CD4-positive, alpha-beta T cell treated with Interleukin-21 for 1 hour (primary cell): ENCODE results near the gene SLC25A43.
"Not testable (repeated sequence)": the region's sequence is repeated elsewhere in the genome, so short reads cannot be mapped to it uniquely, and the experiment has no call there.

ENCODE experiments used
- DNase-seq: peaks from one replicate; pipeline ENCODE4 v3.0.0-alpha.2; 2020

The SLC25A43 gene

DNA sequence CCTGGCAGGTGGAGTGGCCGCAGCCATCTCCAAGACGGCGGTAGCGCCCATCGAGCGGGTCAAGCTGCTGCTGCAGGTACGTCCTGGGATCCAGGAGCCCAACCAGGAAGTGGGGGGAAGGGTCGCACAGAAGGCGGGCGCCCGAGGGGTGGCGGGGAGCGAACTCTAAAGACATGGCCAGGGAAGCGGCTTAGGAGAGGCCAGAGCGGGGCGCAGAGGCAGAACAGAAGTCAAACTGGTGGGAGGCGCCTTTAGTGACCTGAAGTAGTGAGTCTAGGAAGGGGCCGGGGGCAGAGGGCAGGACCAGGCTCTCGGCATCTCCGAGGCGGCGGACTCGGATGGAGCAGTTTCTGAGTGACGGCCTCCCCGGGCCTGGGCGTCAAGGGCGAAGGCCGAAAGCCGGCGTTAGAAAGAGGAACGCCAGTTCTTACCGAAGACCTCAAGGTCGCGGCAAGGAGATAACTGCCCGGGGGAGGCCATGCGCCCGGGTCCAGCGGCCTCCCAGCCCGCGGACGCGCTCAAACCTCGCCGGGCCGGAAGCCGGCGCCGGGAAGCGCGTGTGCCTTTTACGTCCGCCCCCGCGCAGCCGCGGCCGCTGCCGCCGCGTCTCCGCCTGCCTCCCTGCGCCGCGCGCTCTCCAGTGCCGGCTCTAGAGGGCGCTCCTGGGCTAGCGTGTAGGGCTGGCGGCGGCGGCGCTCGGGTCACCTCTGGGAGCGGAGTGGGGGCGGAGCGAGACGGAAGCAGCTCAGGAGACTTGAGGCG lies 69.6 kb downstream of the SLC25A43 start:
- peak; percentile 90 for DNase-seq

DNA sequence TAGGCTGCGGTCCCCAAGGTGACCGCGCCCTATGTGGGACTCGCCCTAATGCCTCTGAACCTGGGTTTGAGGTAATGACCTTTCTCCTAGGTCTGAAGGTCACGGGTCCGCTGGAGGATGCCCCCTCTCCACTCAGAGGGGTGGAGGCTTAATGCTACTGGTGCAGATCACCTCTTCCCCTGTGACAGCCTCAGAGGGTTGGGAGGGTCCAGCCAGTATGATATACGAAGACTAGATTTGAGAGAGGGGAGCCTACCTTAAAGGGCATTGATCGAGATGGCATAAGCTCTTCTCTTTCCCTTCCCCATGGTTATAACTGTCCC lies 70.1 kb downstream of the SLC25A43 start:
- DNase-seq: no peak

DNA sequence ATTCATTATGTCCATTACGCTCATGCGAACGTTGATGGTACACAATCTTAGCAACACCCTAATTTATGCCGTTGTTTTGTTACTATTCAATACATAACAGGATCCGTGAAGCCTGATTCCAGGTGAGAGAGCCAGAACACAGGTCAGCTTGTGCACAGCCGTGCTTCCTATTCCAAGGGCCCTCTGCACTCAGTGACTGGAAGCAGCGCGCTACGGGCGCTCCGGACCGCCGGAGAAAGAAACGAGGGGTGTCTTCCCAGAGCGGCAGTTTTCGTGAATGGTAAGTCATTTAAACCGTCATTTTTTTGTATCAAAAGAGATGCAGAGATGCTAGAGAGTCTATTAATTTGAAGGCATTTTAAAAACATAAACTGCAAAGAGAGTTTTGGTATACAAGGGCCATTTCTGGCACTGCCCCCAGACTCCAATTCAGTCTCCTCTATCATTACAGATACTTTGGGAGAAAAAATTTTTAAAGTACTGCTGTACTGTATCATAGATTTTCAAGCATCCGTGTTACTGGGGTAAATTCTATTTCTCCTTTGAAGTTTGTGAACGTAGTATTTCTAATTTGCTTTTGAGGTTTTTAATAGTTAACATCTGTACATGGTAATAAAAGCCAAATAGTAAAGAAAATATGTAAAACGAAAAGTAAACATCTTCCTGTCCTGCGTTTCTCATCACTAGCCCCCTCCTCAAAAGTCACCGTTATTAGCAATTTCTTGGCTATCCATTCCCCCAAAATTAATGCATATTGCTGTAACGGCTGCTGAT lies 75.7 kb downstream of the SLC25A43 start:
- no peak for DNase-seq

DNA sequence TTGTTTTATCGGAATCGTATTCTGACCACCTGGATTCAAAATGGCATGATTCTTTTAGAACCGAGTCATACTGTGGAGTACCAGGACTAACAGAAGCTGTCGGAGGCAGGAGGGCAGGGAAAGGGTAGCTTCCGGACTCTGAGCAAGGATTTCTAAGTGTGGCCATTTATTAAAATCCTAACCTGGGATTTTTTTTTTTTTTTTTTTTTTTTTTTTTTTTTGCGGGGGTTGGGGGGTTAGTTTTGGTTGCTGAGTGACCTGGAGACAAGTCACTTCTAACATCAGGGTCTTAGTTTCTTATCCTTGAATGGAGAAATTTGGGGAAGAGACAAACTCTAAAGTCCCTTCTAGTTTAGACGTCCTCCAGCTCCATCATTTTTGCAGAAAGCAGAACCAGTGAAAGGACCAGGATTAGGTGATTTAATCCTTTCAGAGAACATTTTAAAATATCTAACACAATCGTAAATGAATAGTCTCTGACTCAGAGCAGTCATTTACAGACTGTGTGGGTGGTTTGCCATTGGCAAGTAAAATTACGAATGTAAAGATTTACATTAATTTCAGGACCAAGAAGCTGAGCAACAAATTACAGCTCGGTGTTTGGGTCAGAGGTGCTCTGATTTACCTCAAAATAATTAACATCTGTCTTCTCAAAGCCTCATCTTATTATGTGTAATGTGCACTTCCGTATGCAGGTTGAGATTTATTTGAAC lies 76.4 kb downstream of the SLC25A43 start:
- no peak for DNase-seq

DNA sequence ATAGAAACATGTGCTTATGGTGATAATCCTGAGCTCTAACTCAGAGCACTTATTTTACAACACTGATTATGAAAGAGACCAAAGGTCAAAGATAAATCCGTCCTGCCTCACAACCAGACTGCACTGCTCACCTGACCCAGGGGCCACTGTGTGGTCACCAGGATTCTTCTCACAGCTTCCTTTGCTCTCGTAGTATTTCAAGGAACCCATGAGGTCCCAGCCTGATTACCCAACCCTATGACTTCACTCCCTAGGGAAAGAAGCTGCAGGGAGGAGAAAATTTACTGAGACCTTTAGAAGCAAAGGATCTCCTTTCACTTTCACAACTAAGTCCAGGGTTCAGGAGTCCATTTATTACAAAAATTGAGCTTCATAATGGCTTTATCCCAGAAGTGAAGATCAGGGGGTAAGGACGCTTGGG lies 78.7 kb downstream of the SLC25A43 start:
- no peak for DNase-seq

DNA sequence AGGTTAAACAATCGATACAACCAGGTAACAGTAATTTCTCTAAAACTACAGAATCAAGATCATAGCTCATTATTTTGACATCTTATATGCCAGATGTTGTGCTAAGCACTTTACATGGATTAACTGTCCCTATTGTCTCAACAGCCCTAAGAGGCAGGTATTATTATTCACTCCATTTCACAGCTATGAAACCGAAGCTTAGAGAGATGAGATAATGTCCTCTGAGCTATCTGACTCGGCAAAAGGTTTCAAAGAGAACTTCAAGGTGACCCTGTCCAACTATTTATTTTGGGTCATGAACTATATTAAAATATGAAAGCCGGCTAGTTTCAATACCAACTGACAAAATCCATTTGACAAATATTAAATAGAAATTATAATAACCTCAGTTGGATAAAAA lies 79.4 kb downstream of the SLC25A43 start:
- no peak for DNase-seq

DNA sequence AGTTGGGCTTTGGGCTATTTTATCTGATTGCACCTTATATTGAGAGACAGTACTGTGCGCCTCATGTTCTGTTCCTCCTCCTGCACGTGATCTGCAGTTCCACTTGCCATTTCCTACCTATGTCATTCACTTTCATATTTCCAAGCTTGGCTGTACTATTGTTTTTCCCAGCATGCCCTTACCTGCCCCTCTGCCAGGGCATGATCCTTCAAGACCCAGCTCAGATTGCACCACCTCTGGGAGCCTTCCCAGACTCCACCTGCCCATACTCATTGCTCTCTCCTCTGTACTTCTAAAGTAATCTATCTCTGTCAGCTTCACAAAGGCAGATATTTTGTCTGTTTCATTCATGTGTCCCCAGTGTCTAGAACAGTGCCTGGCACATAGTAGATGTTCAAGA lies 80.7 kb downstream of the SLC25A43 start:
- no peak for DNase-seq

DNA sequence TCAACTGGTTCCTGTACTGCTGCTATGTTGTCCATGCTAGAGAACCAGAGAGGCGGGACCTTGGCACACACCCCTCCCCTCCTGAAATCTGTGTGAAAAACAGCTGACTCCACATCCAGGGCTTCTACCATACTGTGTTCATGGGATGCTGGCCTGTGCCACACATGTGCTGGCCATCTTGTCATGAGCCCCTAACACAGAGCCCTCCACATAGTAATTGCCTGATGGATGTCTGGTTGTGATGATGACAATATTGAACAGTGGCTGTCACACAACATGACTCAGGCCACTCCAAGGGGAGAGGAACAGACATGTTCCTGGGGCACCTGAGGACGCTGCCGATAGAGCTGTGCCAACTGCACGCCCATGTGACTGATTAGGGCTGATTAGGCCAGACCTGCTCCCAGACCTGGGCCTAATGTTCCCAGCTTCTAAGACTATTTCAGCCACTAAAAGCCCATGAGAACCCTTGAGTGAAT lies 82.2 kb downstream of the SLC25A43 start:
- DNase-seq: no peak

DNA sequence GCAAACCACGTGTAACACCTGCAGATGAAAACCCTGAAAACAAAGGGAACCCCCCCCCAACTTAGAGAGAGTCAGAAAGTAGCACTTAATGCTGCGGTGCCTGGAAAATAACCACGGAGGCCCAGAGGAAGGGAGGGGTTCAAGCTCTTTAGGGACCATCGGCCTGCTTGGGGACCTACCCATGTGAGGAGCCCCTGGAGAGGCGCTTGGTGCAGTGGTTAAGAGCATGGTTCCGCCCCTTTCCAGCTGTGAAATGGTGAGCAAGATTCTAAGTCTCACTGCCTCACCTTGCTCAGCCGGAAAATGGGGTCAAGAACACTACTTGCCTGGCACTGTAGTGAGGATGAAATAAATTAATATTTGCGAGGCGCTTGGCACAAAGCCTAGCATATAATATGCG lies 82.9 kb downstream of the SLC25A43 start:
- DNase-seq: no peak

DNA sequence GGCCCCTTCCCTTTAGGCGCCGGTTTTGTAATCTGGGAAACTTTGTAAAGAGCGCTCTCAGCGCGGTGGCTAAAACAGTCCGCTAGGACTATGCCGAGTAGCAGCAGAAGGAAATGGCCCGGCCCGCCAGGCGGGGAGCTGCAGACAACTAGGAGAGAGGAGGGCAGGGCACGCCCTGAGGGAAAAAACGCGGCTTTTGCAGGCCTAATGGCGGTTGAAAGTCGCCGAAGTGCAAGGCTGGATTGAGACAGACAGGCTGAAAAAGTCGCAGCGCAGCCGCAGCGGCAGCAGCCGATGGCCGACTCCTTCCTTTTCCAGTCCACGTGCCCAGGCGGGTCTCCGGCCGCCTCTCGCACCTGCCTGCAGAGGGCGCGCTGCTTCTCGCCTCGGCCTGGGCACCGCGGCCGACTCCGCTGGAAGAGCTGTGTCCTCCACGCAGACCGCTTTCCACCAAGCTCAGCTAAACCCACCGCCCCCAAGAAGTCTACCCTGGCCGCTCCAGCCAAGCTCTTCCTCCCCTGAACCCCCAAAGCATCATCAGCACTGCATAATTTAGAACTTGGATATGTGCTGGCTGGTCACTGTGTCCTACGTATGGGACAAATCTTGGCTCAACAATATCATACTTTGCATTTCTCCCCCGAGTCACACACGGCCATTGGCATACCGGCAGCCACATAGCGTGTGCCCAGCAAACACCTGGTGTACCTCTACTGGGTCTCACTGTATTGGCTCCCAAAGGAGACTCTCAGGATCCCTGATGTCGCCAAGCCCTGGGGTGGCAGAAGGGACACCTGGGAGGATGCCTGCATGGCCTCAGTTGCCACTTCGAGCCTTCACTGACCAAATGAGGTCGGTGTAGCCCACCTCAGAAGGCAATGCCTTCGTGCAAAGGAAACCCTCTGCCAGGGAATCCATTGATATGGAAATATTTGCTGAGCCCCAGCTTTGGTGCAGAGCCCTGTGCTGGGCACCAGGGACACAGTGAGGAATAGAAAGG lies 83.6 kb downstream of the SLC25A43 start:
- peak; percentile 70 for DNase-seq

DNA sequence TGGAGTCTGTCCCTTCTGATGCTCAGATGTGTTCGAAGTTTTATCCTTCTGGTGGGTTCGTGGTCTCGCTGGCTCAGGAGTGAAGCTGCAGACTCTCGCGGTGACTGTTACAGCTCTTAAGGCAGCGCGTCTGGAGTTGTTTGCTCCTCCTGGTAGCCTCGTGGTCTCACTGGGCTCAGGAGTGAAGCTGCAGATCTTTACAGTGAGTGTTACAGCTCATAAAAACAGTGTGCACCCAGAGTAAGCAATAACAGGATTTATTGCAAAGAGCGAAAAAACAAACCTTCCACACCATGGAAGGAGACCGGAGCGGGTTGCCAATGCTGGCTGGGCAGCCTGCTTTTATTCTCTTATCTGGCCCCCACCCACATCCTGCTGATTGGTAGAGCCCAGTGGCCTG lies 87.6 kb downstream of the SLC25A43 start:
- no peak for DNase-seq

DNA sequence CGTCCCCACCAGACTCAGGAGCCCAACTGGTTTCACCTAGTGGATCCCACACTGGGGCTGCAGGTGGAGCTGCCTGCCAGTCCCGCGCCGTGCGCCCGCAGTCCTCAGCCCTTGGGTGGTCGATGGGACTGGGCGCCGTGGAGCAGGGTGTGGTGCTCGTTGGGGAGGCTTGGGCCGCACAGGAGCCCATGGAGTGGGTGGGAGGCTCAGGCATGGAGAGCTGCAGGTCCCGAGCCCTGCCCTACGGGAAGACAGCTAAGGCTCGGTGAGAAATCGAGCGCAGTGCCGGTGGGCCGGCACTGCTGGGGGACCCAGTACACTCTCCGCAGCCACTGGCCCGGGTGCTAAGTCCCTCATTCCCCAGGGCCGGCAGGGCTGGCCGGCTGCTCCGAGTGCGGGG lies 88.6 kb downstream of the SLC25A43 start:
- DNase-seq: not testable (repeated sequence)

DNA sequence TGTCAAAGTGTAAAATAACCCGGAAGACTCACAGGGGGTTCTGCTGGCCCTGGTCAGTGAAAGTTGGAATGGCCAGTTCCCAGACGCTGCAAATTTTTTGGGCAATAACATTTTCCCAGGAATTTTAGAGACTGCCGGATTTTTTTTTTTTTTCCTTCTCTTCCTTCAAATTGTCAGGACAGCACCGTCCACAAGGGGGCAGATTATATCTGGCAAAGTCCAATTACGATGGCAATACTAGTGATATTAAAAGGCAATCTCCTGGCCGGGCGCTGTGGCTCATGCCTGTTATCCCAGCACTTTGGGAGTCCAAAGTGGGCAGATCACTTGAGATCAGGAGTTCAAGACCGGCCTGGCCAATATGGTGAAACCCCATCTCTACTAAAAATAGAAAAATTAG lies 89.6 kb downstream of the SLC25A43 start:
- peak; percentile 48 for DNase-seq

DNA sequence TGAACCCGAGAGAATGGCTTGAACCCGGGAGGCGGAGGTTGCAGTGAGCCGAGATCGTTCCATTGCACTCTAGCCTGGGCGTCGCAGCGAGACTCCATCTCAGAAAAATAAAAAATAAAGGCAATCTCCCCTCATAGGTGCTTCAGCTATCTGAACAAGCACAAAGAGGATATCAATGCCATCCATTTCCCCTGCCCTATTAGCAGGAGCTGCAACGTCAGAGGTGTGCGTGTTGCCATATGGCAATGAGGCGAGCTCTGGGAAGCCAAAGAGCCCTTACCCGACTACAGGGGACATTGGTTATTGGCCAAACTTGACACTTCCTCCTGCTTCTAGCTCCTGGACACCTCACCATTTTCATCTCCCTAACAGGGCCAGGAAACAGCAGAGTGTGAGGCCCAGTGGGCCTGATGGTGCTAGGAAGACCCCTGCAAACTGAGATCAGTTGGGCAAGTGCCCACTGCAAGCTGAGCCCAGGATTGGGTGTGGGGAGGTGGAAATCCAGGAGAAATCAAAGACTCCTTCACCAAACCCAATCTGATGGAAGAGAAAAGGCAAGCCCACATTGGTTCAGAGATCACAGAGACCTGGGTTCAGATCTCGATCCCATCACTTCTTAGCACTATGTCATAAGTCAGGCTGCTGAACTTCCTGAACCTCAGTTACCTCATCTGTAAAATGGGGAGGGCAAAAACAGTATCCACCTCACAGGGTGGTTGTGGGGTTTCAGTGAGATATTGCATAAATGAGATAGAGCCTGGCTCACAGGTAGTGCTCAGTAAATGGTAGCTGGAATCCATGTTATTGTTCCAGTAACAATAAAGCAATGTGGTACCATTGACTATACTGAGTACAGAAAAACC lies 90.3 kb downstream of the SLC25A43 start:
- DNase-seq: no peak

DNA sequence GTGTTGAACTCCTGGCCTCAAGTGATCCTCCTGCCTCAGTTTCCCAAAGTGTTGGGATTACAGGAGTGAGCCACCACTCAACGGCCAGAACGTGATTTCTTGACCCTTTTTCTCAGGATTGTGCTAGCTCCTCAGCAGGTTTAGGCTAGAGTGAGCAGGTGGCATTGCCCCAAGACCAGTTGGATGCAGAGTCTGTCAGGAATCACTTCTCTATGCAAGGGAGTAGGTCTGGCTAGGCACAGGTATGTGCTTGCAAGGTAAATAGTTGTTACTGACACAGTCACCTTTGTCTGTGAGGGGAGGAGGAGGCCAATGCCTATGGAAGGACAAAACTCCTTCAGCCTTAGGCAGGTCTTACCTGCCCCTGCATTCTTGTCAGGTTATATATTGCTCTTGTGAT lies 93.3 kb downstream of the SLC25A43 start:
- no peak for DNase-seq

DNA sequence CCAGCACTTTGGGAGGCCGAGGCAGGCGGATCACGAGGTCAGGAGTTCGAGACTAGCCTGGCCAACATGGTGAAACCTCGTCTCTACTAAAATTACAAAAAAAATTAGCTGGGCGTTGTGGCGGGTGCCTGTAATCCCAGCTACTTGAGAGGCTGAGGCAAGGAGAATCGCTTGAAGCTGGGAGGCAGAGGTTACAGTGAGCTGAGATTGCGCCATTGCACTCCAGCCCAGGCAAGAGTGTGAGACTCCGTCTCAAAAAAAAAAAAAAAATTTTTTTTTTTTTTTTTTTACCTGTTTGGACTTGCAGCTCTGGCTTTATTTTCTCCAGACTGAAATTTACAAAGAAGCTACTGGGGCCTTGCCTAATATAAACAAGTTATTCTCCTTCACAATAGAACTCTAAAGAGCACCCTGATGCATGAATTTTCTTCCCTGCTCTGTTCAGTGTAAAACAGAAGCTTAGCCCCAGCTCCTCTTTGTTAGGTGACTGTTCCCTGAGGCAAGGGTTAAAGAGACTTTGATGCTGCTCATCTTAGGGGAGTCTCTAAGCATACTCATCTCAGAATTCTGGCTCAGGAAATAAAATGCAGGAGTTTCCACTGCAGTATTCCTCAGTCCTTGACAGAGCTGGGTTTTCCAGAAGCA lies 94.8 kb downstream of the SLC25A43 start:
- DNase-seq: not testable (repeated sequence)

DNA sequence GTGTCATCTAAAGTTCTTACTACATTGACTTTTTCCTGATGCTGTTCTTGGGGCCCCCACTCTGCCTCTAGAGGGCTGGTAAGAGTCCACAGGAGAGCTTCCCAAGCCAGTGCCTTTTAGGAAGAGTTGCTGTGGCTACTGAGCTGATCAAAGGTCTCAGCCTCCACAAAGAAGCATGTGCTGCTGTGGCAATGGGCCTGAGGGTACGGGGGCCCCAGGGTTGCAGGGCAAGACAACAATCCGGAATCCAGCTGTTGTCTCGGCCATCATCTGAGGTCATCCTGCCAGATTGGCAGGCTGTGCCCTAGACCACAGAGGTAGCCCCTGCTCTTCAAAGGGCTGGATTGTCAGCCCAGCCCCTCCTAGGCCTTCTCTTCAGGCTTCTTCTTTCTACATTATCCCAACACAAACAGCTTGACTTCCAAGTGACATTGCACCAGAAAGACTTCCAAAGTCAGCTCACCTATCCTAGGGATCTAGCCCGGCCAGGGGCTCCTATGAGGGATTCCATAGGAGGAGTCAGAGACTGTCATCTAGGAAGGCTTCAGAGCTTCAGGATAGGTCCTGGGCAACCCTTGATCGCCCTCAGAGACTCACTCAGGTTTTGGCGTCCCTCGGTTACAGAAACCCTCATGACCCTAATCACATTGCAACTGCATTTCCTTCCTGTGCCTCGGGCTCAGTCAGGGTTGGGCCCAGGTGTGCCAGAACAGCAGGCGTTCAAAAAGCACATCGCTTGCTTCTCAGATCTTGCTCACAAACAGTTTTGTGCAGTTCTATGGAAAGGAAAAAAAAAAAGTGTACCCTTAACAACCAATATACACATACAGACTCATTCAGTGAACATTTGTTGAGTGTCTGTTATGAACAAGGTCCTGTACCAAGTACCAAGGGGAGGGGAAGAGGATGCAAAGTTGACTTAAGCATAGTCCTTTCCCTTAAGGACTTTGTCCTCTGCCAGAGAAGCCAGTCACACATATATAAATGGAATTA lies 96.9 kb downstream of the SLC25A43 start:
- no peak for DNase-seq

DNA sequence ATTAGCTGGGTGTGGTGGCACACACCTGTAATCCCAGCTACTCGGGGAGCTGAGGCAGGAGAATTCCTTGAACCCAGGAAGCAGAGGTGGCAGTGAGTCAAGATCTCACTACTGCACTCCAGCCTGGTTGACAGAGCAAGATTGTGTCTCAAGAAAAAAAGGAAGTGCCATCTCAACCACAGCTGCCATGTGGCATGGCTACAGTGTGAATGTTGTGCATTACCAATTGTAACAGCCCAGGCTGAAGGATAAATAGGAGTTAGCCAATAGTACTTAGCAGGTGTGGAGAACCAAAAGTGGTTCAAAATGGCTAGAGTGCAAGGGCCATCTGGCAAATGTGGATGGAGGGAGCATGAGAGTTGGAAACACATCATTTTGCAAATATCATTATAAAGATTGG lies 98.0 kb downstream of the SLC25A43 start:
- no peak for DNase-seq

DNA sequence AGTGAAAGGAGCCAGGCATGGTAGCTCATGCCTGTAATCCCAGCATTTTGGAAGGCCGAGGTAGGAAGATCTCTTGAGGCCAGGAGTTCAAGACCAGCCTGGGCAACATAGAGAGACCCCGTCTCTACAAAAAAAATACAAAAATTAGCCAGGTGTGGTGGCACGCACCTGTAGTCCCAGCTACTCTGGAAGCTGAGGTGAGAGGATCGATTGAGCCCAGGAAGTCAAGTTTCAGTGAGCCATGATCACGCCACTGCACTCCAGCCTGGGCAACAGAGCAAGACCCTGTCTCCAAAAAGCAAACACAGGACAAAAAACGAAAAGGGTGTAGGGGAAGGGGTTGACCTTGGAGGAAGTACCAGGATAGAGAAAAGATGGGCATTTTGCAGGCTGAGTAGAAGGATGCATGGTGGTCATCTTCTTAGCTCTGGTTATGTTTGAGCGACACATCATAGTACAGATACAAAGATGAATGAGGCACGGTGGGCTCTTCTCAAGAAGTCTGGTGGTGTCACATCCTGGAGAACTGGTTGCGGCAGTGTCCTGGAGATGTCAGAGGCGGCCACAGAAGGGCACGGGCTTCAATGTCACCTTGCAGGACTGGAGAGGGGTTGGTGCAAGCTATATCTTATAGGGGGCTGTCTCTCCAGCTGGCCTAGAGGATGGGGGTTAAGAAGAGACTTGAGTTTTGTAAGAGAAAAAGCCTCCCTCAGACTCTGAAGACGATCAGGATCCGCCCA lies 101.1 kb downstream of the SLC25A43 start:
- DNase-seq: no peak
